MV-4-11 (cell line): ENCODE data around the gene CASQ2.

Experiments
- DNase-seq: peaks from one replicate; lab custom pipeline; 2025; lab: John Stamatoyannopoulos, UW

CASQ2 gene

GRCh38 chr1:115665319-115666096, 103.0 kb downstream of the CASQ2 start:
- no peak for DNase-seq

GRCh38 chr1:115661157-115661556, 107.4 kb downstream of the CASQ2 start:
- no peak for DNase-seq

GRCh38 chr1:115660151-115660550, 108.4 kb downstream of the CASQ2 start:
- DNase-seq: no peak

GRCh38 chr1:115658646-115659045, 109.9 kb downstream of the CASQ2 start:
- DNase-seq: no peak

- no peak for DNase-seq
Measured at GRCh38 chr1:115656461-115657077, 111.9 kb downstream of the CASQ2 start.

GRCh38 chr1:115655916-115656315, 112.6 kb downstream of the CASQ2 start:
- DNase-seq: no peak

- DNase-seq: no peak
Measured at GRCh38 chr1:115655306-115655663, 113.2 kb downstream of the CASQ2 start.

GRCh38 chr1:115654663-115655305, 113.7 kb downstream of the CASQ2 start:
- DNase-seq: peak; percentile 43

- DNase-seq: no peak
Measured at GRCh38 chr1:115654125-115654524, 114.4 kb downstream of the CASQ2 start.

GRCh38 chr1:115652236-115652788, 116.2 kb downstream of the CASQ2 start:
- no peak for DNase-seq

- DNase-seq: no peak
Measured at GRCh38 chr1:115651391-115651790, 117.1 kb downstream of the CASQ2 start.

- DNase-seq: no peak
Measured at GRCh38 chr1:115650961-115651360, 117.6 kb downstream of the CASQ2 start.
